ENCODE data around the gene CEMIP2.

The CEMIP2 gene

DNA sequence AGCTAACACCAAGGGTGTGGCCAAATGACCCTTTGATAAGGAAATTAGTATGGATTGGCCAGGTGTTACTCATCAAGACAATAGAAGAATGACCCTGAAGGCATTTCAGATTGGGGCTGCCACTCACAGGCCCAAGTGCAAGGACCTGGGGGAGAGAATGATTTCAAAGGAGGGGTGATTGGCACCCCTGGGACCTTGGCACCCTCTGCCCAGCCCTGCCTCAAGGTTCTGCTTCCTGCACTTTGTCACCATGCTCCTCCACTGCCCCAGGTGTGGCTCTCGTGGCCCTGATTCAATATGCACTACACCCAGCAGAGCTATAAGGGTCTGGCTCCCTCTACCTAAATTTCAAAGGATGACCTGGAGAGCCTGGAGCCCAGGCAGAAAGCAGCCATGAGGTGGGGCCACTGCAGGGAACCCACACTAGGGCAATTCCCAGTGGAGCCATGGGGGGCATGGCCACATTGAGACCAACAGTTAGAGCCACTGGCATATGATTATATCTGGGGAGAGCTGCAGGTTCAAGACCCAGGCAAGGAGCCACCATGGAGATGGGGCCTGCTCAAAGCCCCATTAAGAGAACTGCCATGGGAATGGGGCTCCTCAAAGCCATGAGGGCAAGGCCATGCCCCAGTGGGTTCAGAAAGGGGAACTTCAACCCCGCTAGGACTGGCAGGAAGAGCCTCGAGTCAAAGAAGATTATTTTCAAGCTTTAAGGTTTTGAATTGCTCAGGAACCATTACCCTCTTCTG, 93.0 kb downstream of the CEMIP2 start:
- DNase-seq (ENCODE audit: extremely low read depth, insufficient read length), result no peak

DNA sequence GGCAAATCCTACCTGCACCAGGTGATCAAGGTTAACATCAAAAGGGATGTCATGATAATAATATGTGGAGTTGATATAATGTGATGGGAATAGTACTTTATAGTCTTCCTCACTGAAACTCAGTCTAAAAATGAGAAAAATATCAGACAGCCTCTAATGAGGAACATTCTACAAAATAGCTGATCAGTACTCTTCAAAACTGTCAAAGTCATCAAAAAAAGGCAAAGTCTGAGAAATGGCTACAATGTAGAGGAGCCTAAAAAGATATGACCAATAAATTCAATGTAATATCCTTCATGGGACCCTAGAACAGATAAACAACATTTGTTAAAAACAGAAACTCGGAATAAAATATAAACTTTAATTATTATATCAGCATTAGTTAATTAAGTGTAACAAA, 95.7 kb downstream of the CEMIP2 start:
- Histone ChIP-seq H3K27me3 (replicated peaks; ENCODE audit: control insufficient read depth, insufficient read depth, low read length) (no peaks in the 10 kb centered on the region; the same call in 1 of the 2 replicates), H3K4me3 (replicated peaks; ENCODE audit: low read depth, low read length) (no peak overlapping the region), H3K36me3 (ENCODE audit: control insufficient read depth, insufficient read depth, low read length) (no peaks in the 10 kb centered on the region)
- no peak for DNase-seq (ENCODE audit: extremely low read depth, insufficient read length)
- TF ChIP-seq, protein P1, sequence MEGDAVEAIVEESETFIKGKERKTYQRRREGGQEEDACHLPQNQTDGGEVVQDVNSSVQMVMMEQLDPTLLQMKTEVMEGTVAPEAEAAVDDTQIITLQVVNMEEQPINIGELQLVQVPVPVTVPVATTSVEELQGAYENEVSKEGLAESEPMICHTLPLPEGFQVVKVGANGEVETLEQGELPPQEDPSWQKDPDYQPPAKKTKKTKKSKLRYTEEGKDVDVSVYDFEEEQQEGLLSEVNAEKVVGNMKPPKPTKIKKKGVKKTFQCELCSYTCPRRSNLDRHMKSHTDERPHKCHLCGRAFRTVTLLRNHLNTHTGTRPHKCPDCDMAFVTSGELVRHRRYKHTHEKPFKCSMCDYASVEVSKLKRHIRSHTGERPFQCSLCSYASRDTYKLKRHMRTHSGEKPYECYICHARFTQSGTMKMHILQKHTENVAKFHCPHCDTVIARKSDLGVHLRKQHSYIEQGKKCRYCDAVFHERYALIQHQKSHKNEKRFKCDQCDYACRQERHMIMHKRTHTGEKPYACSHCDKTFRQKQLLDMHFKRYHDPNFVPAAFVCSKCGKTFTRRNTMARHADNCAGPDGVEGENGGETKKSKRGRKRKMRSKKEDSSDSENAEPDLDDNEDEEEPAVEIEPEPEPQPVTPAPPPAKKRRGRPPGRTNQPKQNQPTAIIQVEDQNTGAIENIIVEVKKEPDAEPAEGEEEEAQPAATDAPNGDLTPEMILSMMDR (IDR thresholded peaks at IDR 0.05; ENCODE audit: insufficient read depth, low read length, poor library complexity, severe bottlenecking), result no peak

More for the DNA sequence above, 93.0 kb downstream of the CEMIP2 start:
- Histone ChIP-seq H3K36me3 (ENCODE audit: control insufficient read depth, insufficient read depth, low read length) (no peaks in the 10 kb centered on the region), H3K27me3 (replicated peaks; ENCODE audit: control insufficient read depth, insufficient read depth, low read length) (no peaks in the 10 kb centered on the region; the same call in 1 of the 2 replicates), H3K4me3 (replicated peaks; ENCODE audit: low read depth, low read length) (no peak overlapping the region)
- TF ChIP-seq, protein P1 (IDR thresholded peaks at IDR 0.05; ENCODE audit: insufficient read depth, low read length, poor library complexity, severe bottlenecking), result no peak

DNA sequence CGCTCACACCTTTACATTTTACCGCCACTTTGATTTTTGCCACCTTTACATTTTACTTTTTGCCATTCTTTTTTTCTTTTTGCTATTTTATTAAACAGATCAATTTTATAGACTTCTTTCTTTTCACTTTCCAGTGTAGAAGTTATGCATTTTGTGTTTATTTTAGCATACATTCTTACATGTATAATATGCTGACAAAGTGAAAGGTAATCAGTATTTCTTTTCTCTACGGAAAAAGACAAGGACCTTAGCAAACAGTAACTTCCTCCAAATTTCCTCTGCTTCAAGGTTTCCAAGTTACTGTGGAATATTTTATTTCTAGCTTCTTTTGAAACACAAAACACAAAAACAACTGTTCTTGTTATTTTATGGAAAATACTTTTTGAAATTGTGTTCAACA, 97.0 kb downstream of the CEMIP2 start:
- no peaks in the 10 kb centered on the region for H3K36me3 ChIP-seq (ENCODE audit: control insufficient read depth, insufficient read depth, low read length)
- no peaks in the 10 kb centered on the region; the same call in 1 of the 2 replicates for H3K27me3 ChIP-seq (replicated peaks; ENCODE audit: control insufficient read depth, insufficient read depth, low read length)
- TF ChIP-seq, protein P1 (IDR thresholded peaks at IDR 0.05; ENCODE audit: insufficient read depth, low read length, poor library complexity, severe bottlenecking), result no peak
- DNase-seq (ENCODE audit: extremely low read depth, insufficient read length), result no peak
- no peak overlapping the region for H3K4me3 ChIP-seq (replicated peaks; ENCODE audit: low read depth, low read length)

DNA sequence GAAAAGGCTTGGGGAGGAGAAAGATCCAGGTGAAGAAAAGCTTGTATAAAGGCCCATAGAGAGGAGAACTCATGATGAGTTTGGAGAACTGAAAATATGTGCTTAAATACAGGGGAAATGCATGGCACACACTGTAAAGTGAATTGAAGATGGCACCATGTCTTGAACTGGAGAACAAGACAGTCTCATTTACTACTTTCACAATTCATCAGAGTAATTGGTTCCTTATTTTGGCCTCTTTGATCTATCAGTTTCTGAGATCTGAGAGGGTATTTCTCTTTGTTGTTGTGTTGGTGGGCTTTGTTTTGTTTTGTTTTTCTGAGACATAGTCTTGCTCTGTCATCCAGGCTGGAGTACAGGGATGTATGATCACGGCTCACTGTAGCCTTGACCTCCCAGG, 98.2 kb downstream of the CEMIP2 start:
- Histone ChIP-seq H3K36me3 (ENCODE audit: control insufficient read depth, insufficient read depth, low read length) (no peaks in the 10 kb centered on the region), H3K27me3 (replicated peaks; ENCODE audit: control insufficient read depth, insufficient read depth, low read length) (no peaks in the 10 kb centered on the region; the same call in 1 of the 2 replicates), H3K4me3 (replicated peaks; ENCODE audit: low read depth, low read length) (no peak overlapping the region)
- TF ChIP-seq, protein P1 (IDR thresholded peaks at IDR 0.05; ENCODE audit: insufficient read depth, low read length, poor library complexity, severe bottlenecking), result no peak
- DNase-seq (ENCODE audit: extremely low read depth, insufficient read length), result no peak

DNA sequence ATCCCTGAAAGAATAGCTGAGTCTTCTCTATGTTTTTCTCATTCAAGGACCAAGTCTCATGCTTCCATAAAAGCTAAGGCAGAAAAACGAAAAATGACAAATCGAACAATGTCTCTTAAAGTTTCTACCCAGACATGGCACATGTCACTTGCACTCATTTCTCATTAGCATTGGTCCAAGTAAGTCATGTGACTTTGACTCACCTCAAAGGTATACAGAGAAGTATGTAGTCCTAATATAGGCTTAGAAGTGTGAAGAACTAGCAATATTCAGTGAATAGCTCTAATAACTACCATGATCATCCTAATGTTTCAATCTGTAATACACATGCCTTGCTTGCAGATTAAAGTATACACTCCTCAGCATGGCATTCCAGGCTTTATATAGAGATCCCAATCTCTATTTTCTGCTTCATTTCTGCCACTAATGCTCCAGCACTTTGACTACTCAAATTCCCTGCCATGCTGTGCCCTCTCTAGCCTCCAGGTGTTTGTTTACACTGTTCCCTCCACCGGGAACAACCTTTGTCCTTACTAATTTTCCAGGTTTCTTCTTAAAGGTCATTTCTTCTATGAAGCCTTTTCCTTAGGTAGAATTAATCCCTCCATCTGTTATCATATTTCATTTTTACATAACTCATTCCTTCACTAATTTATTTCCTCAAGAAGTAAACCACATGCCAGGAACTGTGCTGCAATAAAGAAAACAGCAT, 98.9 kb downstream of the CEMIP2 start:
- Histone ChIP-seq H3K27me3 (replicated peaks; ENCODE audit: control insufficient read depth, insufficient read depth, low read length) (no peaks in the 10 kb centered on the region; the same call in 1 of the 2 replicates), H3K36me3 (ENCODE audit: control insufficient read depth, insufficient read depth, low read length) (no peaks in the 10 kb centered on the region), H3K4me3 (replicated peaks; ENCODE audit: low read depth, low read length) (no peak overlapping the region)
- DNase-seq (ENCODE audit: extremely low read depth, insufficient read length), result no peak
- TF ChIP-seq, protein P1 (IDR thresholded peaks at IDR 0.05; ENCODE audit: insufficient read depth, low read length, poor library complexity, severe bottlenecking), result no peak

All from GM06990 (cell line).